Measurements from ENCODE around the gene CYB5RL.

Gene CYB5RL, protein sequence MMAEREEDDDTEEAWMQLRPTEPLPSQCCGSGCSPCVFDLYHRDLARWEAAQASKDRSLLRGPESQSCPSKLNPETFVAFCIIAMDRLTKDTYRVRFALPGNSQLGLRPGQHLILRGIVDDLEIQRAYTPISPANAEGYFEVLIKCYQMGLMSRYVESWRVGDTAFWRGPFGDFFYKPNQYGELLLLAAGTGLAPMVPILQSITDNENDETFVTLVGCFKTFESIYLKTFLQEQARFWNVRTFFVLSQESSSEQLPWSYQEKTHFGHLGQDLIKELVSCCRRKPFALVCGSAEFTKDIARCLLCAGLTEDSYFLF

DNA sequence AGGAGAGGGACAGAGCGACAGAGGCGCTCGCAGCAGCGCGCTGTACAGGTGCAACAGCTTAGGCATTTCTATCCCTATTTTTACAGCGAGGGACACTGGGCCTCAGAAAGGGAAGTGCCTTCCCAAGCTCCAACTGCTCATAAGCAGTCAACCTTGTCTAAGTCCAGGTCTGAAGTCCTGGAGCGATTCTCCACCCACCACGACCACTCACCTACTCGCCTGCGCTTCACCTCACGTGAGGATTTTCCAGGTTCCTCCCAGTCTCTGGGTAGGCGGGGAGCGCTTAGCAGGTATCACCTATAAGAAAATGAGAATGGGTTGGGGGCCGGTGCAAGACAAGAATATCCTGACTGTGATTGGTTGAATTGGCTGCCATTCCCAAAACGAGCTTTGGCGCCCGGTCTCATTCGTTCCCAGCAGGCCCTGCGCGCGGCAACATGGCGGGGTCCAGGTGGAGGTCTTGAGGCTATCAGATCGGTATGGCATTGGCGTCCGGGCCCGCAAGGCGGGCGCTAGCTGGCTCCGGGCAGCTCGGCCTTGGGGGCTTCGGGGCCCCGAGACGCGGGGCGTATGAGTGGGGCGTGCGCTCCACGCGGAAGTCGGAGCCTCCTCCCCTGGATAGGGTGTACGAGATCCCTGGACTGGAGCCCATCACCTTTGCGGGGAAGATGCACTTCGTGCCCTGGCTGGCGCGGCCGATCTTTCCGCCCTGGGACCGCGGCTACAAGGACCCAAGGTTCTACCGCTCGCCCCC is at the start of gene CYB5RL, which contains the start of gene MRPL37:
Gene CYB5RL (minus strand): TSS at position 266 of the 754 bp plus-strand sequence. CDS start 4,414 bp downstream, outside the sequence.
Gene MRPL37 (plus strand): TSS at position 403 of the 754 bp plus-strand sequence. CDS start 77 bp downstream, at position 480.
- Mint-ChIP-seq H3K36me3 (ENCODE audit: low read depth) (peaks cover 41% of the 10 kb centered on the region), H3K4me3 (peak within 1 kb of the TSS; percentile 94), H3K4me1 (ENCODE audit: low read depth) (peaks cover 33% of the 10 kb centered on the region), H3K27ac (peak within 1 kb of the TSS; percentile 87), H3K9me3 (no peaks in the 10 kb centered on the region), H3K27me3 (no peaks in the 10 kb centered on the region)

DNA sequence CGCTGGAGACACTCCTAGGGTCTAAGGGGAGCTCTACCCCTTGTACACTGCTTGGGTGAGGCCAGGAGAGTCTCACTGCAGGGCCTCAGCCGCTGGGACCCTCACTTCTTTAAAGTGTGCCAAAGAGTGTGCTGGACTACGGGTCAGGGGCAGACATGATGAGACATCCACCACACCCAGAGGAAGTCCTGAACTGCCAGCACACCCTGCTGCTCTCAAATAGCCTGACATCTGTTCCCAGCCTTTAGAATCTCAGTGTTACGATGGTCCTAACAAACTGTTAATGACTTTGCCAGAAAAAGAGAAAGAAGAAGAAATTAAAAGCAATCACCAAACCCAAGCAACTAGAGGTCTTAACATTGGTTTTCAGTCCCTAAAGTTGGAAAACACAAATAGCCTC is 49.1 kb upstream of the CYB5RL start:
- Mint-ChIP-seq H3K4me3 (no peak overlapping the region), H3K4me1 (ENCODE audit: low read depth) (no peaks in the 10 kb centered on the region), H3K27me3 (no peaks in the 10 kb centered on the region), H3K27ac (no peak overlapping the region), H3K9me3 (no peaks in the 10 kb centered on the region), H3K36me3 (ENCODE audit: low read depth) (no peaks in the 10 kb centered on the region)

DNA sequence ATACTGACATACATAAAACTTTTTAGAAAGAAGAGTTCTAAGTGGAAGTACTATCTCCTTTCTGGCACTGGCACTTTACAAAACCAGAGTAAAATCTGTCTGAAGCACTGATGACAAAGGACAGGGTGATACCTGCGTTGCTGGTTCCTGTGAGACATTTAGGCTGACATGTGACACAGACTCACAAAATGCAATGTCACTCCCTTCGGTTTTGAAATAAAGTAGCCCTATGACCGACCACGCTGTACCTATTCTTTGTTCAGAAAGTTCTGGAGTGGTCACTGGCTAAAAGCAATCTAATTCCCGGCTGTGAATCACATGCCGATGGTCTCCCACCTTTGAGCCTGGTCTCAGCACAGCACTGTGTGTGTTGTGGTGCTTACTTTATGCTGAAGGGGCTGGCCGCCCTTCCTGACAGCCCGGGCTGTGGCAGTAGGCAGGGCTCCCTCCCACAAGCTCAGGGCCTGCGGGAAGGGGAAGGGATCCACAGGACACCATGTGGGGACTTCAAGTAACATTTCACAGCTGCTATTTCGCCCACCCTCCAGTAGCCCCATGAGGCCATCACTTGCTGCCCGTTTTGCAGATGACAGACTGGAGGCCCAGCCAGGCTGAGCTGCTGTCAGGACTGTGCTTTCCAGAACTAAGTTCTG is 48.2 kb upstream of the CYB5RL start:
- Mint-ChIP-seq H3K4me1 (ENCODE audit: low read depth) (no peaks in the 10 kb centered on the region), H3K27ac (no peak overlapping the region)

DNA sequence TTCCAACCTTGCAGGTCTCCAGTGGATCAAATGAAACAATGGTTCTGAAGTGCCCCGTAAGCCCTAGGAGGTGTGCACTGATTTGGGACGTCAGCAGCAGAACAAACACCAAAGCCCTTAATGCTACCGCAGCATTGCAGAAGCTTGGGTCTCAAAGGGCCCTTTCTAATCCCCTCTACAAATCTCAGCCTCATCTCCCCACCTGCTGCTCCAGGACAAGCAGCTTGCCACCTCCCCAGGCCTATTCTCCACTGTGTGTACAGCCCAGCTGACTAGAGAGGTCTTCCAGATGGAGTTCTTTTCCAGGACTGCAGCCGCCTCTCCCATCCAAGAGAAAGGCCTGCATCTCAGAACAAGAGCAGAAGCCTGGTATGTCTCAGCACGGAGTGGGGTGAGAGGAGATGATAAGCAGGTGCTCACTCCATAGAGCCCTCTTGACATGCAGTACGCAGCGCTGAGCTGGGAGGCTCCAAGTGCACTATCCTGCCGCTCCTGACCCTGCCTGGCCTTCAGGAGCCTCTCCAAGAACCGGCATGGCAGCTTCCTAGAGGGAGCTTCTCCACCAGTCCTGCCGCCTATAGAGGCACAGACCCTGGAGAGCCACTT is 46.4 kb upstream of the CYB5RL start:
- Mint-ChIP-seq H3K4me3 (no peak overlapping the region), H3K27me3 (no peaks in the 10 kb centered on the region), H3K27ac (no peak overlapping the region), H3K4me1 (ENCODE audit: low read depth) (no peaks in the 10 kb centered on the region), H3K36me3 (ENCODE audit: low read depth) (no peaks in the 10 kb centered on the region), H3K9me3 (no peaks in the 10 kb centered on the region)

More for the DNA sequence above, 48.2 kb upstream of the CYB5RL start:
- Mint-ChIP-seq H3K9me3 (no peaks in the 10 kb centered on the region), H3K27me3 (no peaks in the 10 kb centered on the region), H3K4me3 (no peak overlapping the region), H3K36me3 (ENCODE audit: low read depth) (no peaks in the 10 kb centered on the region)

DNA sequence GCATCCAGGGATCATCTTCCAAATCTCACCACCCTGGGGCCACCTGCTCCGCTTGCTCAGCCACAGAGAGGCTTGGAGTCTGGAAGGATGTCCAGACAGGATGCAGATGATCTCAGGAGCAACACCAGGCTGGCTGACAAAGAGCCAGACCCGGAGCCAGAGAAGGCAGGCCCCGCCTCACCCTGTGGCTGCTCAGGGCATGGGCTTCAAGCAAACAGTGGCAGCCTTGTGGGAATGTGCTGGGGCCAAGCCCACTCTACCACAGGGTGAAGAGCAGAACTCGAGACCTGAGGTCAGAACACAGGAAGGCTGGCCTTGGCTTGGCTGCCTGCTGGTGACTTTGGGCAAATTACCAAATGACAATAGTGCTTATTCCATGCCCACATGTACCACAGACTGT is 45.7 kb upstream of the CYB5RL start:
- no peaks in the 10 kb centered on the region for H3K9me3 Mint-ChIP-seq
- H3K27me3 Mint-ChIP-seq: no peaks in the 10 kb centered on the region
- no peaks in the 10 kb centered on the region for H3K4me1 Mint-ChIP-seq (ENCODE audit: low read depth)
- no peaks in the 10 kb centered on the region for H3K36me3 Mint-ChIP-seq (ENCODE audit: low read depth)
- no peak overlapping the region for H3K27ac Mint-ChIP-seq
- no peak overlapping the region for H3K4me3 Mint-ChIP-seq

DNA sequence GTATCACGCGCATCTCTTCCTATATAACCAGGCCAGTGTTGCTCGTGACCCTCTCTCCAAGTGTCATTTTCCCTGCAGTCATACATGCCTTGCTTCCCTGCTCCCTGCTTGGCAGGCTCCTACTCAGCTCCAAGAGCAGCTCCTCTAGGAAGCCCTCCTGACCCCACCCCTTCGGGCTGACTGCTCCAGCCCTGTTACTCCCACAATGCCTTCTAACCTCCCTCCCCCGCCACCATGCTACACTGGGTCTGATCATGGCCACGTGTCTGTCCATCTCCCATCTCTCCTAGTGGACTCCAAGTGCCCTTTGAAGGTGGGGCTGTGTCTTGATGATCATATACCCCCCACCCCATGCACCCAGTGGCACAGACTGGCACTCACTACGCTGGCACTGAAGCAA is 44.8 kb upstream of the CYB5RL start:
- Mint-ChIP-seq H3K27ac (no peak overlapping the region), H3K4me3 (no peak overlapping the region), H3K36me3 (ENCODE audit: low read depth) (no peaks in the 10 kb centered on the region), H3K27me3 (no peaks in the 10 kb centered on the region), H3K4me1 (ENCODE audit: low read depth) (no peaks in the 10 kb centered on the region), H3K9me3 (no peaks in the 10 kb centered on the region)

DNA sequence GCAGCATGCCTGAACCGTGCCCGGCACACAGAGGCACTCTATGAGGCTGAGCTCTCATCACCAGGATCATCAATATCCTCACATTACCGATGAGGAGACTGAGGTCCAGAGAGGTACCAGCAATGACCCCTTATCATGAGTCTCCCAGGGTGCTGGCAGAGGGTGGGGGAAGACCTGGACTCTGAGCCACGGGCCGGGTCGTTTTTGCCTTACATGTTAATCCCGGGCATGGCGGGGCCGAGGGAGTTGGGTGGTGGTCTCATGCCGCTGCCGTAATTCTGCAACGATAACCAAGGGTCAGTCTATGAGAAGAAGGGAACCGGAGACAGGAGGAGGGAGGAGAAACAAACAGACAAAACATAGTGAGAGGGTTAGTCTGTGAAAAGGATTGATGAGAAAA is 43.2 kb upstream of the CYB5RL start:
- no peaks in the 10 kb centered on the region for H3K9me3 Mint-ChIP-seq
- H3K4me1 Mint-ChIP-seq (ENCODE audit: low read depth): no peaks in the 10 kb centered on the region
- H3K27ac Mint-ChIP-seq: peak overlapping the region; percentile 38
- H3K36me3 Mint-ChIP-seq (ENCODE audit: low read depth): no peaks in the 10 kb centered on the region
- no peaks in the 10 kb centered on the region for H3K27me3 Mint-ChIP-seq
- H3K4me3 Mint-ChIP-seq: no peak overlapping the region

DNA sequence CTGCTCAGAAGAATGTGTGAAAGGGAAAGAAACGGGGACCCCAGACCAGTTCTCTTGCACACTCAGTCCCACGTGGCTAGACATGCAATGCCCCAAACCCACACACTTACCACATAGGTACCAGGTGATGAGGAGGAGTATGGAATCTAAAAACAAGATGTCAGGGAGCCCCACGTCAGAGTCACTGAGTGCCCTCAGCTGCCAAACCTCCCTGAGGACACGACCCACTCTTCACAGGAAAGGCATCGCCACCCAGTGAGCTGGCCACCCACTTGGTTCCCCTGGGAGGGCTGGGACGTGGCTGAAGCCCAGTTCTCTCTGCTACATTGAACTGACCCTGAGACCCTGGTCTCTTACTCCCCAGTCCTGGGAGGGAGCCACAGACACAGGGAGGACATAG is 41.5 kb upstream of the CYB5RL start:
- Mint-ChIP-seq H3K27me3 (no peaks in the 10 kb centered on the region), H3K27ac (no peak overlapping the region), H3K36me3 (ENCODE audit: low read depth) (peaks cover 14% of the 10 kb centered on the region)

DNA sequence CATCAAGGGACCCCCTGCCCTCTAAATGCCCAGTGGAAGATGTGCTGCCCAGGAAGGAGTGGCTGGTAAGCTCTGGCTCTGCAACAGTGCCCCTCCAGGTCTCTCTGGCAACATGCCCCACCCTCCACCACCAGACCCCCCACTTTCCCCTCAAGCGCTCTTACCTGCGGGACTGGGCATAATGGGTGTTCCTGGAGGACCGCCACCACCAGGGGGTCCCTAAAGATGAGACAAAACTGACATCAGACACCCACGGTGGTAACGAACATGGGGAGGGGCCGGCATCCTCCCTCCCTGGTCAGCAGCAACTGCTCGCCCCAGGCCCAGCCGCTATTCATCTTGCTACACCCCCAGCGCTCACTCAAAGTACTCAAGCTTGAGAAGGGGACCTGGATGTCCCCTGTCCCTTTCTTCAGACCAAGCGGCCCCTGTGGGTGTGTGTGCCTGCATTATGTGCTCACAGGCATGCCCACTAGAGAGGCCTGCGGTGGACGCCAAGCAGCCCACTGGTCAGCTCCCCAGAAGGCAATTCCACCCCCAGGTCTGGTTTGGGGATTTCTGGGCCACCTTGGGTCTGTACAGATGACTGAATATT is 41.0 kb upstream of the CYB5RL start:
- Mint-ChIP-seq H3K36me3 (ENCODE audit: low read depth) (peaks cover 15% of the 10 kb centered on the region), H3K27ac (no peak overlapping the region), H3K9me3 (no peaks in the 10 kb centered on the region), H3K4me1 (ENCODE audit: low read depth) (no peaks in the 10 kb centered on the region), H3K4me3 (no peak overlapping the region), H3K27me3 (no peaks in the 10 kb centered on the region)

More for the DNA sequence above, 41.5 kb upstream of the CYB5RL start:
- Mint-ChIP-seq H3K9me3 (no peaks in the 10 kb centered on the region), H3K4me1 (ENCODE audit: low read depth) (no peaks in the 10 kb centered on the region), H3K4me3 (no peak overlapping the region)

DNA sequence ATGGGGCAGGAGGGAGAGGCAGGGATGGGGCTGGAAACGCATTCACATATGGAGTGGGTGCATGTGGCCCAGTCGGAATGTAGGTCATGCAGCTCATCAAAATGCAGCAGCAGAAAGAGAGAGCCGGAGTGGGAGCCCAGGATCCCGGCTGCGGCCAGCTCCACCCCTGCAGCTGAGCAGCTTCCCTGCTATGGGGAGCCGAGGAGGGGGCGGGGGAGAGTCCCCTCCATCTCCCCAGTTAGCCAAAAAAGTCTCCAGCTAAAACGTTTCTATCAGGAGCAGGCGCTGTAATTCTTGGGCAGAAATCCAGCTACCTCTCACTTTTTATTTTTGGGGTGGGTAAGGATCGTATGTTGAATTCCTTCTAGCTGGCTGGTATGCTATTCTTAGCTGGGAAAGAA is 39.8 kb upstream of the CYB5RL start:
- no peak overlapping the region for H3K4me3 Mint-ChIP-seq
- peaks cover 19% of the 10 kb centered on the region for H3K36me3 Mint-ChIP-seq (ENCODE audit: low read depth)
- no peaks in the 10 kb centered on the region for H3K9me3 Mint-ChIP-seq
- no peaks in the 10 kb centered on the region for H3K4me1 Mint-ChIP-seq (ENCODE audit: low read depth)
- no peaks in the 10 kb centered on the region for H3K27me3 Mint-ChIP-seq
- H3K27ac Mint-ChIP-seq: no peak overlapping the region

DNA sequence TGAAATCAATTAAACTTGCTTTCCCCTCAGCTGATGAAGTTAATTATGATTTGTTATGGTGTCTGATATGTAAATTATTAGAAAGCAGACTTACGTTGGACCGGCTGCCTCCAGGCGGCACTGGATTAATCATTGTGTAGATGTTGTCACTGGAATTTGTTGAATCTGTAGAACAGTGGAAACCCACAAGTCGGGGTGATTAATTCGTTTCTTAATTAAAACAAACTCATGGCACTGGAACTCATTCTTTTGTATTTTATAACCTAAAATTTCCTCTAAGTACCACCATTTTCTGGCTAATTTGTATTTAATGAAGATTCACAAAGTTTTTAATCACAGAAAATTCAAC is 39.2 kb upstream of the CYB5RL start:
- no peak overlapping the region for H3K27ac Mint-ChIP-seq

DNA sequence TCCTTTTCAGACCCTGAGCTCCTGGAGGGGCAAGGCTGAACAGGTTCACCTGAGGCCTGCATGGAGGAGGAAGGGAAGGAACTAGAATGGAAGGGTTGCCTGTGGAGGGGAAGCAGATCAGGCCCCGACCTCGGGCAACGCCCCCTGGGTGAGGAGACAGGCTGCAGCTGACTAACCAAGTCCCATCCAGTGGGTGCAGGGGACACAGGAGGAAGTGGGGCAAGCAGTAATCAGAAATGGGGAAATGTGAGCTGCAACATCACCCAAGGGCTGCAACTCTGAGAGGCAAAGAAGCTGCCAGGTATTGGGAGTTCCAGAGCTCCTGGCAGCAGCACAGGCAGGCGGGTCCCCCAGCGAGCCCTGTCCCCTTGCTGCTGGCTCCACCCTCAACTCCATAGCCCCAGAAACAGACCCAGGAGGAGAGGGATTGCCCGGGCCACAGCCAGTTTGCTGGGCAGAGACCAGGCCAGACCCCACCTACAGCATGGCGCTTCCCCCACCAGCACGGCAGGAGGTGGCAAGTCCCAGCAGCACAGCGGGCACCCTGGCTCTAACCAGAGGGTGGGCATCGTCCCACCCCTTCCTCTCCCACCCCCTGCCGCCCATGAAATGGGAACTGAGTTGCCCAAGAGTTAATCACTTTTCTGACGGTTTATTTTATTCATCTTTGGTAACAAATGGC is 38.7 kb upstream of the CYB5RL start:
- Mint-ChIP-seq H3K27me3 (no peaks in the 10 kb centered on the region), H3K36me3 (ENCODE audit: low read depth) (peaks cover 19% of the 10 kb centered on the region), H3K9me3 (no peaks in the 10 kb centered on the region), H3K4me1 (ENCODE audit: low read depth) (no peaks in the 10 kb centered on the region), H3K27ac (no peak overlapping the region), H3K4me3 (no peak overlapping the region)

More for the DNA sequence above, 39.2 kb upstream of the CYB5RL start:
- H3K4me3 Mint-ChIP-seq: no peak overlapping the region
- H3K27me3 Mint-ChIP-seq: no peaks in the 10 kb centered on the region
- H3K36me3 Mint-ChIP-seq (ENCODE audit: low read depth): peaks cover 19% of the 10 kb centered on the region
- H3K9me3 Mint-ChIP-seq: no peaks in the 10 kb centered on the region
- no peaks in the 10 kb centered on the region for H3K4me1 Mint-ChIP-seq (ENCODE audit: low read depth)

DNA sequence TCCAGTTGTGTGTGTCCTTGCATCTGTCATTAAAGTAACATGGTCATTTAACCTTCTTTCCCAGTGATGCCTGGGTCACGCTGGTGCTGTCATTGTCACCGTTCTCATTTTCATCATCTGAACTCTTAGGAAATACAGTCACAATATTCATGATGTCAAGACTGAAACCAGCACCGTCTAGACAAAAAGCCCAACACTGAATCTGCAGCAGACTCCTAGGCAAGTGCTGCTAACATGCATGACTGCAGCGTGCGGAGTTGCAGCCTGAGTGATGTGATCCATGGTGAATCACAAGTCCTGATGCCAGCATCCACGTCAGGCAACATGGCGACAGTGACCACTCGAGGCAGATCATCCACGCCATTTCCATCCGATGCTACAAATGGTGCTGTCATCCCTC is 37.8 kb upstream of the CYB5RL start:
- H3K4me3 Mint-ChIP-seq: no peak overlapping the region
- H3K27me3 Mint-ChIP-seq: no peaks in the 10 kb centered on the region
- H3K27ac Mint-ChIP-seq: no peak overlapping the region
- peaks cover 19% of the 10 kb centered on the region for H3K36me3 Mint-ChIP-seq (ENCODE audit: low read depth)
- H3K4me1 Mint-ChIP-seq (ENCODE audit: low read depth): no peaks in the 10 kb centered on the region
- no peaks in the 10 kb centered on the region for H3K9me3 Mint-ChIP-seq

DNA sequence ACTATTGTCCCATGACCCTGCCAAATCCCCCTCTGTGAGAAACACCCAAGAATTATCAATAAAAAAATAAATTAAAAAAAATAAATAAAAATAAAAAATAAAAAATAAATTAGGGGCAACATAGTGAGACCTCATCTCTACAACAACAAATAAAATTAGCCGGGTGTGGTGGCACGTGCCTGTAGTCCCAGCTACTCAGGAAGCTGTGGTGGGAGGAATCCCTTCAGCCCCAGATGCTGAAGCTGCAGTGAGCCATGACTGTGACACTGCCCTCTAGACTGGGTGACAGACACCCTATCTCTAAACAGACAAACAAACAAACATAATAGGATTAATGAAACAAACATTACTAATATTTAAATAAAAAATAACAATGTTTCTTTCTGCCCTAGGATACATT is 34.5 kb upstream of the CYB5RL start:
- H3K4me1 Mint-ChIP-seq (ENCODE audit: low read depth): peaks cover 23% of the 10 kb centered on the region
- no peaks in the 10 kb centered on the region for H3K9me3 Mint-ChIP-seq
- H3K36me3 Mint-ChIP-seq (ENCODE audit: low read depth): peaks cover 23% of the 10 kb centered on the region
- no peak overlapping the region for H3K27ac Mint-ChIP-seq
- no peaks in the 10 kb centered on the region for H3K27me3 Mint-ChIP-seq
- H3K4me3 Mint-ChIP-seq: no peak overlapping the region

All from stimulated activated naive CD8-positive, alpha-beta T cell treated with anti-CD3 and anti-CD28 coated beads, Interleukin-15, Interleukin-2, amounts not matched to agents 100 ng/mL and 50 ng/mL, for 24 hours (primary cell).